NOMO-1 treated with dmso at 0.1 percent for 144 hours (cell line): ENCODE results near the gene VIPAS39.

Experiments
- DNase-seq: peaks from one replicate; lab custom pipeline; 2025; ENCODE audit not compliant: unreplicated experiment; lab: John Stamatoyannopoulos, UW

VIPAS39 gene

DNA sequence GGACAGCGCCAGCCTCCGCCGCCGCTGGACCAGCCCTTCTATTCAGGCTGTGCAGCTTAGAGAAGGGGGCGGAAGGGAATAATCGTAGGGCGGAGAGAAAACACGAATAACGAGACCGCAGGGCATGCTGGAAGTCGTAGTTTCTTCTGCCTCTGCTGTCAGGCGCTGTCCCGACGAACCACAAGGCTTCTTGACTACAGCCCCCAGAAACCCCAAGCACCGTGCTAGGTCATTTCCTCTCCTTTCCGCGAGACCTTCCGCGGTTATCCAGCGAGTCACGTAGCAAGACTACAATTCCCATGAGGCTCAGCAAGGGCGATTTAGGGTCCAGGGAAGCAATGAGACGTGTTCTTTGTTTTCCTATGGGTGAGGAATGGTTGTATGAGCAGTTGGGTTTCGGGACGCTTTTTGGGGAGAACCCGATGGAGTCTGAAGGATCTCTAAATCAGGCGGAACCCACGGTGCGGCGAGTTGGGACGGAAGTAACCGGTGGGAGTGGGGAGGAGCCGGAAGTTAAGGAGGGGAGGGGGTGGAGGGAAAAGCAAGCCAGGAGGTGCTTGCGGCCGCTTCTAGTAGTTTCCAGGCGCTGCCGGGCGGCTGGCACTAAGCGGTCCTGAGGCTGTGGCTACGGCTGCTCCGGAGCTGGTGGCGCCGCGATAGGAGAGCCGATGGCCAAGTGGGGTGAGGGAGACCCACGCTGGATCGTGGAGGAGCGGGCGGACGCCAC, at the start of gene VIPAS39, which contains the start of gene AHSA1:
VIPAS39 (minus strand) TSS at position 80 of the 727 bp plus-strand sequence. CDS start 3,499 bp downstream, outside the sequence.
AHSA1 (plus strand) TSS at position 572 of the 727 bp plus-strand sequence; CDS start at position 669, 97 bp downstream.
- peak; percentile 99 for DNase-seq

DNA sequence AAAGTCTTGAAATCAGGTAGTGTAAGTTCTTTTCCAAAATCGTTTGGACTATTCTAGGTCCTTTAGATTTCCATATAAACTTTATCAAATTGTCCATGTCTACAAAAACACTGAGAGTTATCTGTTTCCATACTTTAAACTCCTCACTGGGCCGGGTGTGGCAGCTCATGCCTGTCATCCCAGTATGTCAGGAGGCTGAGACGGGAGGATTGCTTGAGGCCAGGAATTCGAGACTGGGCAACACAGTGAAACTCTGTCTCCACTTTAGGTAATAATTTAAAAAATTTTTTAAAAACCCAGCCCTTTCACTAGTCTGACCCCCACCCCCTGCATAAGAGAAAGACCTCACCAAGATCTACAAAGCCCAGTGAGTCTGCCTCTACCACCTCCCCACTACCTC, 47.6 kb upstream of the VIPAS39 start:
- no peak for DNase-seq

DNA sequence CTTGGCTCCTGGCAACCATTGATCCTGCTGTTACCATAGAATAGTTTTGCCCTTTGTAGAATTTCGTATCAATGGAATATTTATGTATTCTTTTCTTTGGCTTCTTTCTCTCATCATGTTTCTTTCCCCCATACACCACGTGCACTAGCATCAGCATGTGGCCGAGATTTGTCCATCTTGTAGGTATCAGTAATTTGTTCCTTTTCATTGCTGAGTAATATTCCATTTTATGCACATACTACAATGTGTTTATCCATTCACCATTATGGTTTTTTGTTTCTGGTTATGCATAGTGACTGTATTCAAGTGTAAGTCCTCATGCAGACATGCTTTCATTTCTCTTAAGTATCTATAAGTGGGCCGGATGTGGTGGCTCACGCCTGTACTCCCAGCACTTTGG, 45.7 kb upstream of the VIPAS39 start:
- no peak for DNase-seq

DNA sequence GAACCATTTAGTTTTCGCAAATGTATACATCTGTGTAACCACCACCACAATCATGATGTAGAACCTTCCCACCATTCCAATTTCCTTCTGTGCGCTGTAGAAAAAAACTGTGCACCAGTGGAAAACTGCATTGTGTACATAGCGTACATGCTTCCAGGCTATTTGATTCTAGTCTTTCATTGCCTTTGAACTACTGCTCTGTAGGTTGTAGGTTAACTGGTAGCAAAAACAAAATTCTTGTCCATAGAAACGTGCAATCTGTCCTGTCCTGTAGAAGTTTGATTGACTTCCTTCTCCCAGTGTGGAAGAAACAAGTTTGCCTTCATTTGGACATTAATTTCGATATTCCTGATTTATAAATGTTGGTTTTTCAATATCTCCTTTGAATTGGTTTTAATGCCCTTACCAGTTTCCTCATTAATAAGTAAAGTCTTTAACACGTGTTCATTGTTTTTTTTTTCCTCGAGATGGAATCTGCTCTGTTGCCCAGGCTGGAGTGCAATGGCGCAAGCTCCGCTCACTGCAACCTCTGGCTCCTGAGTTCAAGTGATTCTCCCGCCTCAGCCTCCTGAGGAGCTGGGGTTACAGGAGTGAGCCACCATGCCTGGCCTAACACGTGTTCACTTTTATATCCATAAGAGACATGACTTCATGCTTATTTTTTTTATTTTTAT, 44.8 kb upstream of the VIPAS39 start:
- no peak for DNase-seq

DNA sequence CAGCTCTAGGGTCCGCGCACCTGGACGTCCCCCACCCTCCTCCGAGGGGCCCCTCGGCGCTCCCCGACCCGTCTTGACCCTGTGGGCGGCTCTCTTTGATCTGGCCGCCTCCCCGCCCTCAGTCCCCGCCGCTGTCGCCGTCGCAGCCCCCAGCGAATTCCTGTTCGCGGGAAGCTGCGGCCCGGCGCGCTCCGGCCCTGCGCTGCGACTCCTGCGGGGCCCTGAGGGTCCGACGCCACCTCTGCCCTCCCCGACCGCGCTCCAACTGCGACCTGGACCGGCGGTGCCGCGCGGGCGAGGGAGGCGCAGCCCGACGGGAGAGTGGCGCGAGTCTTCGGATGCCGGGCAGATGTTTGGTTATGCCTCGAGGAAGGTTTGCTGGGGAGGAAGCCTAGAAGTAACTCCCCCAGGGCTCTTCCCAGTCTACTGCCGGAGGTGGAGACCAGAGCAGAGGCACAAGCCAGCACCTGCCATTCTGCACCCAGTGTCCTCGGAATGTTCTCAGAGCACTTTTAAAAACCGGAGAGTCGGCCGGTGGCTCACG, 41.7 kb upstream of the VIPAS39 start:
- no peak for DNase-seq

DNA sequence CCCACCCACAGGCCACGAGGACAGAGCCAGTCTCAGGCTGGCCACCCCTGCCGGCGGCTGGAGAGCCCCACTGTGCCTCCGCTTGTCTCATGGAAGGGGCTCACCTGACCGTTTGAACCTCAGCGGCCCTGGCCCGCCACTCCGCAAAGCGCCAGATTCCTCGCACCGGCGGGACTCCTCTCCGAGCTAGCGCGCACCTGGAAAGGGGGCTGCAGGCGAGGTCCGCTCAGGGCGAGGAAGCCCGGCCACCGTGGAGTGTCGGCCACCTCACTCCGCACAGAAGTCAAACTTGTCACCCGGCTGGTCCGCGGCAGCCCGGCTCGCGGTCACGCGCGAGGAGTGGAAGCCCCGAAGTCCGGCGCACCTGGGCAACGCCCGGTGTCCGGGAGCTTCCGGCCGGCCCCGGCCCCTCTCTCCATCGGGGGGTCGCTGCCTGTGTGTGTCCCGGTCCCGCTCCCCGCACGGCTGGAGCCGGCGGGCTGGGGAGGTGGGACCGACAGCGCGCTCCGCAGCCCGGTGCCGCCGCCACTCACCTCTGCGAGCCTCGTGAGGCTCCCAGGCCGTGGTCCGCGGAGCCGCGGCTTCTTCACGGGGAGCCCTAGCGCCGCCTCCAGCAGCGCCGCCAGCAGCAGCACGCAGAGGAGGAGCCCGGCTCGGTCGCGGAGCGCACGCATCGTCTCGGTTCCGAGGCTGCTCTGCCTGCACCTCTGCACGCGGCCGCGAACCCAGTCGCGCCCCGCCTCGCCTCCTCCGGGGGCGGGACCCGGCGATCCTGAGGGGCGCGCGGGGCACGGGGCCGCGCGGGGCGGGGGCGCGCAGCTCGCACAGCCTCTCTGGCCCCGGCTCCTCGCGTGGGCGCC, 40.9 kb upstream of the VIPAS39 start, which contains the start of gene ISM2:
ISM2 (minus strand) TSS at position 697 of the 860 bp plus-strand sequence; CDS start at position 674, 23 bp downstream.
- DNase-seq, result no peak

DNA sequence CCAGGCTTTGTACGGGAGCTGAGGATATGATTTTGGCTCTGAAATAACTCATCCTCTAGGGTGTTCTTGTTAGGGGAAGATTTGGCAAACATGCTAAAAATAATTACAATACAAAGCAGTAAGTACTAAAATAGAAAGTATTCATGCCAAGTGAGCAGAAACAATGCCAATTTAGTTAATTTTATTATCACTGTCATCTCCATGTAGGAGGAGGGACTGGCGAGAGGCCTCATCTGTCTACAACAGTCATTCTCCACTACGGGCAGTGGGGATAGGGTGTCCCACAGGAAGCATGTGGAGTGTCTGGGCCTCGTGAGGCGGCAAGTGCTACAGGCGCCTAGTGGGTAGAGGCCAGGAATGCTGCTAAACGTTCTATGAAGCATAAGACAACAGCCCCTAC, 37.9 kb upstream of the VIPAS39 start:
- no peak for DNase-seq

DNA sequence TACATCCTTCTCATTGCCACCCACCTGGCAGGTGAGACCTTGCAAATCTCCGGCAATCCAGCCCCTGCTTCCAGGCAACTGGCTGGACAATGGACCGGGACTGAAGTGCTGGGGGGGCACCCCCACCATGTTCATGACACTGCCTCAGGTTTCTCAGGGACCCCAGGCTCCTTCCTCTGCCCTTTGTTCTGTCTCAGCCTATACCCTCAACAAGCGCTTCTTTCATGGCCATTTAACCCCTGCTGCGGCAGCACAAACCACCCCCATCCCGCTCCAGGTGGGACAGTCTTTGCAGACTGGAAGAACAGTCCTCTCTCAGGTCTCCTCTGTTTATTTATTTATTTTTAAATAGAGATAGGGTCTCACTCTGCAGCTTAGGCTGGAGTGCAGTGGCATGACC, 33.7 kb upstream of the VIPAS39 start:
- no peak for DNase-seq

DNA sequence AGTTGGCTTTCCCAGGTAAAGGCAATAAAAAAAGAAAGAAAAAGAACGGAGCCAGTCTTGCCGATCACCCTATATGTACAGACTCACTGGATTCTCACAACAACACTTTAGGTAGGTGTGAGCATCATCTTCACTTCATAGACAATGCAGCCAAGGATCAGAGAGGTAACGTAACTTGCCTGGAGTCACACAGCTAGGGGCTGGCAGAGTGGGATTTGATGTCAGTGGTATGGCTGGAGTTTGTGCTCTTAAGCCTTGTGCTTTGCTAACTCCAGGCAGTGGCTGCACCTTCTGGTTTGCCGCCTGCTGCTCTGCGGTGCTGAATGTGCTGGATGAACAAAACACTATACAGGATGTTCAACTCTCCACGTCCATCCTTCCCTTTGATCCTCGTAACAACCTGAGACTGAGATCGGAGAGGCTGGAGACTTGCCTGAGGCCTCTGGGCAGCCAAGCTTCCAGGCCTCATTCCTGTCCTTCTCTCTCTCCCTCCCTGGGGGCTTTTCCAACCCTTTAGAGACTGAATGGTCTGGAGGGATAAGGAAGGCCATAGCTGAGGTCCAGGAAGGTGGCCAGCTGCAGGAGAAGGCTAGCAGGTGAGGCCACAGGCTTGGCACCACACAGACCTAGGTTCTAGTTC, 33.1 kb upstream of the VIPAS39 start:
- DNase-seq, result no peak

DNA sequence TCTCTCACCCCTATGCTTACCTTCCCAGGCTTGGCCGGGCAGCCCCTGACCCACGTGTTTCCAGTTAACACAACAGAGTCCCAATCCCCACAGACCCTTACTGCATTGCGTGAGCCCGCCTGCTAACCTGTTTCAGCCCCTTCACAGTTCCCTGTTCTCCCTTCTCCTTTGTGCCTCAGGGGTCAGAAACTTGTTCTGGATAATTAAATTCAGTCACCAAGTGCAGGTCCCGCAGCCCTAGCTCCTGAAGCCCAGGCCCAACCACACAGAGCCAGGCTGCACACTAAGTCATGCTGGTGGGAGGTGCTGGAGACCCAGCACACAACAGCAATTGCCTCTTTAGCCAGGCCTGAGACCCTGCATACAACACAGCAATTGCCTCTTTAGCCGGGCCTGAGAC, 31.6 kb upstream of the VIPAS39 start:
- no peak for DNase-seq

DNA sequence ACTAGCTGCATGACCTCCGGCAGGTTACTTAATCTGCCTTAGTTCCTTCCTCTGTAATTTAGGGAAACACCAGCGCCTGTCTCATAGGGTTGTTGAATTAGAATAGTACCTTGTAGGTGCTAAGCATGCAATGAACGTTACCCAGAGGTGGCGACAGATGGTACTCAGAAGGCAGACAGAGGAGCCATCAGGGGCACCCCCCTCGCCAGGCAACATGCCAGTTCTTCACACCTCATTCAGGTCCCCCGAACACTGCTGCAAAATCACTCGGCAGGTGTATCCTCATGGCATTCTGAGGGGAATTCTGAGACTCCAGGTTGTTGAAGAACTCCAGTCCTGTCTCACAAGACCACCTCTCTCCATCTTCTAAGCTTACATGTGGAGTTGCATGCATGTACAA, 31.2 kb upstream of the VIPAS39 start:
- DNase-seq, result no peak

DNA sequence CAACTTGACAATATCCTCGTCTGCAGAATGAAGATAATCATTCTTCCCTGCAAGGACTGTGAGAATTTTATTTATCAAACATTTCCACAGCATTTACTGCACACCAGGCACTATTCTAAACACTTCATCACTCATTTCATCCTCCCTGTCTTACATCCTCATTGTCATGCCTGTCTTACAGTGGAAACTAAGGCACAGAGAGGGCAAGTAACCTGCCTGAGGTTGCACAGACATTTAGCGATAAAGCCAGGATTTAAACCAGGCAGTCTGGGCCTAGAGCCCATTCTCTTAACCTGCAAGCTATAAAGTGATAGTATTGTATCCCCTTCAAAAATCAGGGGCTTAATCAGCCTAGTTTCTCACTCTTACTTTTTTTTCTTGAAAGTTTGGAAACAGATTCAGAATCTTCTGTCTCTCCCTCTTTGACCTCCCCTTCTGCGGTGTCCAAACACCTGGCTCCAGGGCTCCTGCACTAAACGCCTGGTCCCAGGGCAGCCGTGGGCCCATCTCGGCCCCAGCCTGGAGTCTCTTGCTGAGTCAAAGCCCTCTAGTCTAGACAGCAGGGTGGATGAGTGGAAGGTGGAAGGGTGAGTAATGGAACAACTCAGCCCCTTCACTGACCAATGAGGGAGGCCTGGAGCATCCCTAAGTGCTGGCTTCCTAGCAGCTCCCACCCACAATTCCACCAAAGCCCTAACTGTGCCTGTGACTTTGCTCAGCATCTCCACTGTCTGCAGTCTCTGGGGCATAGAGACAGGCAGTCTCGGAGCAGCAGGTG, 28.7 kb upstream of the VIPAS39 start:
- DNase-seq, result no peak

DNA sequence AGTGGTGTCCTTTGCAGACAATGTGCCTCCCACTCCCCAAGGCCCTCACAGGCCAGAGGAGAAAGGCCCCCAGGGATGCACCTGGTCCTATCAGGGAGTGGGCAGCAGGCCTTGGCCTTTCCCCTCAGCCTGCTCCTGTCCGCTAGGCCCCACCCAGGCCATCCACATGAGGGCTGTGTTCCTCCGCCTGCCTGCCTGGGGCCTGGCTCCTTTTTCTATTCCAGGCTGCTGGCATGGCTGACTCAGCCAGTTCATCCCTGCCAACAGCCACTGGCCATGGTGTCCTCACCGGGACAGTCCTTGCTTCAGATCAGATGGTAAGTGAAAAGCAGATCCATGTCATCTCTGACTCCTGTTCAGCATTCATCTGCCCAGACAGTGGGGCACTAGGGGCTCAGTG, 27.9 kb upstream of the VIPAS39 start:
- DNase-seq, result no peak

DNA sequence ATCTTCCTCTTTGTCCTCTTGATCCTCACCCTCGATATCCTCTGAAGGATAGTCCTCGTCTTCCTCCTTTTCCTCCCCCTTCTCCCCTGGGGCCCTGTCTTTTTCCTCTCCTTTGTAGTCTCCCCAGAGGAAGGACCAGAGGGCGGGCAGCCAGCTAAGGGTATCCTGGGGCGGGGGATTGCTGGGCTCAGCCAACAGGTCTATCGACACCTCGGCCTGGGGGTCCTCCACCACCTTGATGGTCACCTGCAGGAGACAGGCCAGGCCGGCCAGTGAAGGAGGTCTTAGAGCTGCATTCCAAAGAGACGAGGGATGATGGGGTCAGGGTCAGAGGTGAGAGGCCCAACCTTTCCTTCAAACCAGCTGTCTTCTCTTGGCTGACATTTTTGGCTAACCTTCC, 25.0 kb upstream of the VIPAS39 start:
- DNase-seq, result no peak

DNA sequence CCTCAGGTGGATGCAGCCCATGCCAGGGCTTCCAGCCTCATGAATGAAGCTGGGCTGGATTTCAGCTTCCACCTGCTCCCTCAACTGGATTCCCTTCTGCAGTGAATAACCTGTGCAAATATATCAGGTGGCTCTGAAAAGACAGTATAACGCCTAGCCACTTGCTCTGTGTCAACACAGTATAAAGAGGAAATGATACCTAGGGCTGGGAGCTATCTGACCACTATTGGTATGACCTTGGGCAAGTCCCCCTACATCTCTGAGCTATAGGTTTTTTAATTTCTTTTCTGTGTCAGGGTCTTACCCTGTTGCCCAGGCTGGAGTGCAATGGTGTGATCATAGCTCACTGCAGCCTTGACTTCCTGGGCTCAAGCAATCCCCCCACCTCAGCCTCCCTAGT, 21.4 kb upstream of the VIPAS39 start:
- DNase-seq, result peak; percentile 22

DNA sequence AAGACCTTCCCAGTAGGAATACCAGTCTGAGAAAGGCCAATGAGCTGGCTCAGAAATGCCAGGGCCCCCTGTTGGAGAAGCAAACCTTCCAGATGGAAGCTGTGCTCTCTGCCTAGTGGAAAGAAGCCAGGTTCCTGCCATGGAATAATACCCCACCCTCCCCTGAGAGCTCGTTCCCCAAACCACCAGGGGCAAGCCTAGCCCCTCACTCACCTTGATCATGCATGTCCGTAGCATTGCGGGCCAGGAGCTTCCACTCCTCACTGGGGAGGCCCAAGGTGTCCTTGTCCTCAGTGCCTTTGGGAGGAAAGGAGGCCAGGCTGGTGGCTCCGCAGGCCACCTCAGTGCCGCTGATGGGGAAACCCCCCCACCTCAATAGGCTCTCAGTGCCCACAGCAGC, 20.6 kb upstream of the VIPAS39 start:
- DNase-seq, result no peak

DNA sequence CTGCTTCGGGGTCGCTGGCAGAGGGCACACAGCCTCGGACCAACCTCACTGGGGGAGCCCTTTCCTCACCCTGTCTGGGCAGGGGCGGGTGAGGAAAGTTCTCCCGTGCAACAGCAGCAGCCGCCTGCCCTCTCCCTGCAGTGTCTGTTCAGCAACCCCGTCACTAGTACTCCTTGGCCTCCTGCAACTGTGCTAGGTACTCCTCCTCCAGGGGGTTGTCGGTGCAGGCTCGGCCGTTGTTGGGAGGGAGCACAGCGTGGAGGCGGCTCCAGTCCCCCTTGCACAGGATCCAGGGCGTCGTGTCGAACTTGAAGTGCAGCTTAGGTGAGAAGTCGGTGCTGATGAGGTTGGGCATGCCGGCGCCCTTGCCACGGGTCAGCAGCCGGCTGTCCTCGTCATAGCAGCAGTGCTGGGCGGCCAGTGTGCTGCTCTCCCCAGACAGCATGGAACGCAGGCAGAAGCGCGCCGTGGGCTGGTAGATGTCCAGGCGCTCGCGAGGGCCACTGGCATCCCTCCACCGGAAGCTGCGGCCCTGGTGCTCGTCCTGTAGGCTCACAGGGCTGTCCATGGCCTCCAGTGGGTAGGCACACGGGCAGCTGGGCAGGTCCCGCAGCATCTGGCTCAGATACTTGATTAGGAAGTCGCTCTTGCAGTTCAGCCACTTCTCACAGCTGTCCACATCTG, 18.2 kb upstream of the VIPAS39 start:
- DNase-seq, result no peak

DNA sequence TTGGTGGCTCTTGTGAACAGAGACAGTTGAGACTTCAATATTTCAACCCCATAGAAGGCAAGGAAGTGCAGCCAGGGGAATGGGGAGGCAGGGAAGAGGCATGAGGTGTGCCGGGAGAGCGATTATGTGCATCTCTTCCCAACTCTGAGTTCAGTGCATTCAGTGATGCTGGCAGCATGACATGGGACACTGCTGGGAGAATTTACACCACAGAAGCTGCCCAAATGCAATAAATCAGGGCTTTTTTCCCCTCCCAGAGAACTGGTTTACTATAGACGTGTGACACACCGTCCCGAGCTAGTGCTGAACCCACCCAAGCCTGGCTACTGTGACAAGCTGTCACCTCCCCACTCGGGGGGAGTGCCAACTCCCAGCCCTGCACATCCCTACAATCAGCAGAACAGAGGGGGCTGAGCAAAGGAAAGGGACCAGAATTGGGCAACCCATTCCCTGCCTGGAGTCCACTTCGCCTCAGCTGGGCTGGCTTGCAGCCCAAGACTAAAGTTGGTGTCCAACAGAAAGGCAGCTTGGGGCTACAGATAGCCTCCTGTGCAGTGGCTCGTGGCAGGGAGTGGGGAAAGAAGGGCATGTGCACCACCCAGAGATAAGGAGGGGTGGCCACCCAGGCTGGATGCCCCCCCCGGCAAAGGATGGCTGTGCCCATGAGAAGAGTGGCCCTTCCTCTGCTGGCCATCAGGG, 17.2 kb upstream of the VIPAS39 start:
- no peak for DNase-seq

DNA sequence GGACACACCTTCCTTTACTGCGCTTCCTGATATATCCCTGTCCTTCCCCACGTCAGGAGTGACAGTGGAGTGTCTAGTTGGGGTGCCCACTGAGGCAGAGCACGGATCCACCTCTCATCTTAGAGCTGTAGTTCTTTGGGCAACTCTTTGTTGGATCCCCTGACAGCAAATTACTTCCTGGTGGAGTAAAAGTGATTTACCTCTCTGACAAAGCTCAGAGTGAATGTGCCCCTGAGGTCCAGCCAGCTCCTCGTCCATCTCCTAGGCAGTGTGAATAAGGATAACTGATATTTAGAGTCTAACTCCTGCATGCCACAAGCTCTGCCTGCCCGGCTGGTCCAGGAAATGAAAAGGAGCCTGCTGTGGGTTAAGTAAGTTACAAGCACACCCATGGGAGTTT, 16.5 kb upstream of the VIPAS39 start:
- DNase-seq, result no peak
